CD4-positive, alpha-beta T cell treated with Interleukin-10 for 1 hour (primary cell): Measurements from ENCODE around the gene AAMDC.
"Not testable (repeated sequence)": the region's sequence is repeated elsewhere in the genome, so short reads cannot be mapped to it uniquely, and the experiment has no call there.

Experiments
- DNase-seq: peaks from one replicate; pipeline ENCODE4 v3.0.0-alpha.2; 2020

AAMDC gene

GRCh38 chr11:77822126-77822525 is 1.2 kb downstream of the AAMDC start:
- not testable (repeated sequence) for DNase-seq

- no peak for DNase-seq
Measured at GRCh38 chr11:77823775-77824174, 2.8 kb downstream of the AAMDC start.

- no peak for DNase-seq
Measured at GRCh38 chr11:77828926-77829325, 8.0 kb downstream of the AAMDC start.

- no peak for DNase-seq
Measured at GRCh38 chr11:77833302-77833701, 12.4 kb downstream of the AAMDC start.

- DNase-seq: no peak
Measured at GRCh38 chr11:77842441-77843121, 21.6 kb downstream of the AAMDC start.

GRCh38 chr11:77843700-77844099 is 22.8 kb downstream of the AAMDC start:
- DNase-seq: not testable (repeated sequence)

GRCh38 chr11:77851503-77851902 is 30.6 kb downstream of the AAMDC start:
- no peak for DNase-seq

- no peak for DNase-seq
Measured at GRCh38 chr11:77854838-77855237, 33.9 kb downstream of the AAMDC start.

- not testable (repeated sequence) for DNase-seq
Measured at GRCh38 chr11:77857906-77858457, 37.0 kb downstream of the AAMDC start.

GRCh38 chr11:77861444-77861843 is 40.5 kb downstream of the AAMDC start:
- DNase-seq: not testable (repeated sequence)

- no peak for DNase-seq
Measured at GRCh38 chr11:77865805-77866204, 44.9 kb downstream of the AAMDC start.

- DNase-seq: no peak
Measured at GRCh38 chr11:77866336-77866735, 45.4 kb downstream of the AAMDC start.

- DNase-seq: no peak
Measured at GRCh38 chr11:77868744-77869143, 47.8 kb downstream of the AAMDC start.

GRCh38 chr11:77871855-77872254 is 50.9 kb downstream of the AAMDC start:
- DNase-seq: no peak

- no peak for DNase-seq
Measured at GRCh38 chr11:77873345-77873744, 52.4 kb downstream of the AAMDC start.

GRCh38 chr11:77874206-77874605 is 53.3 kb downstream of the AAMDC start:
- no peak for DNase-seq

- no peak for DNase-seq
Measured at GRCh38 chr11:77876045-77876444, 55.1 kb downstream of the AAMDC start.

- DNase-seq: not testable (repeated sequence)
Measured at GRCh38 chr11:77878247-77878646, 57.3 kb downstream of the AAMDC start.

GRCh38 chr11:77879218-77879617 is 58.3 kb downstream of the AAMDC start:
- no peak for DNase-seq

GRCh38 chr11:77882396-77882795 is 61.5 kb downstream of the AAMDC start:
- DNase-seq: no peak

- DNase-seq: no peak
Measured at GRCh38 chr11:77883775-77884174, 62.8 kb downstream of the AAMDC start.

GRCh38 chr11:77884186-77884828 is 63.4 kb downstream of the AAMDC start:
- DNase-seq: no peak

- no peak for DNase-seq
Measured at GRCh38 chr11:77884829-77885190, 63.9 kb downstream of the AAMDC start.

GRCh38 chr11:77886401-77886800 is 65.5 kb downstream of the AAMDC start:
- DNase-seq: no peak

- DNase-seq: not testable (repeated sequence)
Measured at GRCh38 chr11:77889045-77889444, 68.1 kb downstream of the AAMDC start.
